H1 (cell line): Measurements from ENCODE around the gene LURAP1L. TPM values are rescaled to one million over a fixed set of nuclear protein-coding genes. Genes with fewer than 3 reads are reported as not detected.

ENCODE experiments used
- CTCF ChIA-PET: fragments of 300-600 bp; sonication (Branson Sonifier 250); formaldehyde crosslinking; loops from one replicate; lab custom pipeline; 2021; ENCODE audit not compliant: partially characterized antibody; lab: Charles Lee
- POLR2A ChIA-PET: fragments of 300-600 bp; sonication (Branson Sonifier 250); formaldehyde crosslinking; loops from one replicate; lab custom pipeline; 2021; ENCODE audit warnings: inconsistent platforms; ENCODE audit not compliant: partially characterized antibody; lab: Charles Lee
- DNase-seq, 2 experiments: peaks; one replicate each; pipeline versions ENCODE4 v3.0.0 to v3.0.0-alpha.2; 2010 to 2022; ENCODE audit warnings: low spot score in 2 of 2, low read depth in 1 of 2, mixed read lengths in 1 of 2
- FAIRE-seq: peaks from 2 replicates; lab custom pipeline; 2011; peaks lifted over from hg19 to GRCh38; lab: Jason Lieb, UNC
- H2AFZ ChIP-seq: 2 replicates; pipeline ENCODE4 v1.8.1; 2012; ENCODE audit warnings: low read length, inconsistent platforms
- H2AK5ac ChIP-seq: 2 replicates; pipeline ENCODE4 v1.6.1; 2013; ENCODE audit warnings: low read depth, low read length
- H2BK120ac ChIP-seq: replicated peaks from 2 replicates; pipeline ENCODE3; 2013; ENCODE audit warnings: low read depth, low read length, inconsistent platforms
- H2BK12ac ChIP-seq: 2 replicates; pipeline ENCODE4 v1.6.1; 2013; ENCODE audit warnings: low read depth, low read length
- H2BK15ac ChIP-seq: 2 replicates; pipeline ENCODE4 v1.6.1; 2013; ENCODE audit warnings: low read length
- H2BK20ac ChIP-seq: 2 replicates; pipeline ENCODE4 v1.6.1; 2013; ENCODE audit warnings: low read length
- H2BK5ac ChIP-seq: 2 replicates; pipeline ENCODE4 v1.6.1; 2013; ENCODE audit warnings: low read depth, low read length
- H3K14ac ChIP-seq: 2 replicates; pipeline ENCODE4 v1.6.1; 2013; ENCODE audit warnings: inconsistent platforms; ENCODE audit not compliant: insufficient read length
- H3K18ac ChIP-seq: 2 replicates; pipeline ENCODE4 v1.6.1; 2013; ENCODE audit warnings: low read length; ENCODE audit errors: extremely low read depth
- H3K23ac ChIP-seq: 2 replicates; pipeline ENCODE4 v1.6.1; 2013; ENCODE audit warnings: inconsistent platforms; ENCODE audit not compliant: insufficient read length
- H3K23me2 ChIP-seq: 2 replicates; pipeline ENCODE4 v1.6.1; 2013; ENCODE audit warnings: low read depth, low read length
- H3K27ac ChIP-seq: 2 replicates; pipeline ENCODE4 v1.6.1; 2011; ENCODE audit warnings: low read depth, low read length, inconsistent platforms
- H3K27me3 ChIP-seq, 4 experiments: replicated peaks in 1 of 4; 1 replicate in 1 of 4; 2 replicates in 3 of 4; pipeline versions ENCODE4 v1.6.1 to v1.8.1; 2011 to 2013; ENCODE audit warnings: low read length in 3 of 4, mild to moderate bottlenecking in 3 of 4, inconsistent platforms in 2 of 4, mixed read lengths in 2 of 4, moderate library complexity in 1 of 4; ENCODE audit not compliant: control insufficient read depth in 3 of 4, insufficient read depth in 3 of 4; ENCODE audit errors: extremely low read depth in 1 of 4
- H3K36me3 ChIP-seq, 4 experiments: 2 replicates each; pipeline versions ENCODE4 v1.6.1 to v1.8.1; 2011 to 2013; ENCODE audit warnings: mild to moderate bottlenecking in 4 of 4, low read length in 3 of 4, moderate library complexity in 2 of 4, control low read depth in 1 of 4, inconsistent platforms in 1 of 4; ENCODE audit not compliant: insufficient read depth in 4 of 4, control insufficient read depth in 2 of 4
- H3K4ac ChIP-seq: replicated peaks from 2 replicates; pipeline ENCODE3; 2013; ENCODE audit warnings: low read length, low read depth, mixed read lengths, inconsistent platforms; ENCODE audit not compliant: insufficient read length
- H3K4me1 ChIP-seq, 4 experiments: replicated peaks in 1 of 4; 1 replicate in 1 of 4; 2 replicates in 3 of 4; pipeline versions ENCODE4 v1.6.1 to v1.8.1; 2011 to 2013; ENCODE audit warnings: low read length in 3 of 4, inconsistent platforms in 2 of 4, mixed read lengths in 1 of 4; ENCODE audit not compliant: insufficient read depth in 4 of 4, control insufficient read depth in 3 of 4
- H3K4me2 ChIP-seq, 2 experiments: 2 replicates each; pipeline versions ENCODE4 v1.6.1 to v1.8.1; 2011 to 2013; ENCODE audit warnings: low read depth in 2 of 2, low read length in 2 of 2, control low read depth in 1 of 2, inconsistent platforms in 1 of 2, mild to moderate bottlenecking in 1 of 2; ENCODE audit not compliant: insufficient read depth in 1 of 2
- H3K4me3 ChIP-seq, 4 experiments: fragments of 200-600, 300-600 bp in 1 of 4; sonication (generic), shearing (Covaris generic), sonication (Bioruptor Twin) in 1 of 4; 2 replicates each; pipeline versions ENCODE4 v1.5.1 to v1.8.1; 2011 to 2016; ENCODE audit warnings: low read length in 4 of 4, low read depth in 3 of 4, control low read depth in 2 of 4, inconsistent platforms in 2 of 4, mild to moderate bottlenecking in 2 of 4, mixed read lengths in 1 of 4, moderate library complexity in 1 of 4; ENCODE audit not compliant: insufficient read depth in 2 of 4; ENCODE audit errors: extremely low read depth in 1 of 4
- H3K56ac ChIP-seq: replicated peaks from 2 replicates; pipeline ENCODE3; 2013; ENCODE audit warnings: low read depth, mild to moderate bottlenecking, mixed read lengths, low read length, inconsistent platforms; ENCODE audit not compliant: insufficient read length
- H3K79me1 ChIP-seq: 2 replicates; pipeline ENCODE4 v1.6.1; 2013; ENCODE audit warnings: low read depth, low read length, control low read depth
- H3K79me2 ChIP-seq, 2 experiments: 2 replicates each; pipeline versions ENCODE4 v1.6.1 to v1.8.1; 2012 to 2013; ENCODE audit warnings: low read length in 2 of 2, mild to moderate bottlenecking in 2 of 2, inconsistent platforms in 1 of 2; ENCODE audit not compliant: insufficient read depth in 2 of 2, control insufficient read depth in 1 of 2
- H3K9ac ChIP-seq, 4 experiments: replicated peaks in 1 of 4; 1 replicate in 1 of 4; 2 replicates in 3 of 4; pipeline versions ENCODE4 v1.6.1 to v1.8.1; 2011 to 2013; ENCODE audit warnings: low read depth in 3 of 4, low read length in 3 of 4, control low read depth in 2 of 4, mild to moderate bottlenecking in 2 of 4, moderate library complexity in 2 of 4, inconsistent platforms in 1 of 4; ENCODE audit errors: extremely low read depth in 1 of 4
- H3K9me3 ChIP-seq, 2 experiments: 2 replicates each; pipeline versions ENCODE4 v1.6.1 to v1.8.1; 2012 to 2013; ENCODE audit warnings: mild to moderate bottlenecking in 2 of 2, moderate library complexity in 2 of 2, control low read depth in 1 of 2, inconsistent platforms in 1 of 2, low read depth in 1 of 2, low read length in 1 of 2, mixed read lengths in 1 of 2; ENCODE audit not compliant: insufficient read depth in 2 of 2
- H4K20me1 ChIP-seq, 2 experiments: replicated peaks in 1 of 2; 2 replicates each; pipeline versions ENCODE3 to v1.8.1; 2011 to 2013; ENCODE audit warnings: inconsistent platforms in 2 of 2, low read length in 2 of 2, mild to moderate bottlenecking in 1 of 2; ENCODE audit not compliant: insufficient read depth in 2 of 2, control insufficient read depth in 1 of 2
- H4K5ac ChIP-seq: 2 replicates; pipeline ENCODE4 v1.6.1; 2013; ENCODE audit warnings: low read length, low read depth, mixed read lengths, inconsistent platforms; ENCODE audit not compliant: insufficient read length
- H4K8ac ChIP-seq: 2 replicates; pipeline ENCODE4 v1.8.0; 2013; ENCODE audit warnings: mild to moderate bottlenecking, moderate library complexity, low read length, inconsistent platforms; ENCODE audit not compliant: insufficient read depth; ENCODE audit errors: extremely low read depth
- H4K91ac ChIP-seq: replicated peaks from 2 replicates; pipeline ENCODE3; 2013; ENCODE audit warnings: low read length, mixed read lengths, inconsistent platforms; ENCODE audit not compliant: insufficient read length
- CBX8 ChIP-seq: fragments of 300-800, 300-1000 bp; sonication (generic); IDR thresholded peaks from 2 replicates; pipeline ENCODE4 v1.7.1; 2016; ENCODE audit warnings: low read depth, low read length, borderline replicate concordance
- FOSL1 ChIP-seq: IDR thresholded peaks from 2 replicates; pipeline ENCODE4 v1.6.1; 2011; ENCODE audit warnings: mild to moderate bottlenecking, low read depth, low read length, moderate library complexity; ENCODE audit not compliant: insufficient read depth
- GABPA ChIP-seq: IDR thresholded peaks from 2 replicates; pipeline ENCODE4 v1.6.1; 2011; ENCODE audit warnings: mild to moderate bottlenecking, low read length, moderate library complexity, borderline replicate concordance; ENCODE audit not compliant: insufficient read depth
- SIN3A ChIP-seq, 2 experiments: IDR thresholded peaks in 1 of 2; conservative IDR thresholded peaks in 1 of 2; 2 replicates each; pipeline ENCODE4 v1.6.1; 2011 to 2012; ENCODE audit warnings: low read length in 2 of 2, improper control_type of control experiment in 1 of 2, low read depth in 1 of 2, mild to moderate bottlenecking in 1 of 2
- SP1 ChIP-seq: IDR thresholded peaks from 2 replicates; pipeline ENCODE4 v1.6.1; 2011; ENCODE audit warnings: low read depth, low read length
- TAF1 ChIP-seq: IDR thresholded peaks from 2 replicates; pipeline ENCODE4 v1.6.1; 2011; ENCODE audit warnings: mild to moderate bottlenecking, low read depth, low read length
- WGBS, 2 experiments: shearing (Covaris generic) in 1 of 2; methylation state at CpG; one replicate each; pipeline versions ENCODE4 v1.1.6 to v1.1.7; 2013 to 2015; ENCODE audit warnings: low lambda C conversion rate in 2 of 2, mixed read lengths in 2 of 2, inconsistent platforms in 1 of 2, low coverage in 1 of 2, missing lambda C conversion rate in 1 of 2; ENCODE audit not compliant: insufficient replicate concordance in 2 of 2, insufficient coverage in 1 of 2, insufficient read length in 1 of 2; ENCODE audit errors: extremely low coverage in 1 of 2, missing lambda C conversion rate in 1 of 2; 5-methylcytosine and 5-hydroxymethylcytosine counted together
- polyA plus RNA-seq, 7 experiments: library from polyadenylated mRNA; depleted of rRNA in 3 of 7; stranded (reverse) in 5 of 7; unstranded in 2 of 7; fragments of >200 nt in 5 of 7; fragments of 200-250 nt in 2 of 7; gene quantifications; 1 replicate in 5 of 7; 2 replicates in 1 of 7; 4 replicates in 1 of 7; pipeline versions ENCODE4 v1.2.1 to v1.2.3, GENCODE V29; 2011 to 2013; ENCODE audit warnings: missing spikeins in 2 of 7, mixed read lengths in 2 of 7
- total RNA-seq: library from RNA; stranded (reverse); fragmentation: NEBNext Ultra II Directional; extraction: Animal tissue kit (Norgen Biotek cat#: 25700); gene quantifications from 2 replicates; pipeline ENCODE4 v1.2.1, GENCODE V29; 2021

LURAP1L gene
- total and polyA plus RNA-seq, 2 of the 8 experiments (the other 6 are each of a cell fraction or from before 2014, with no cell fraction given) = 0.63 to 1.2 TPM

- Histone ChIP-seq H4K5ac (no peak overlapping the region), H3K79me2 (no peaks in the 10 kb centered on the region), H3K4me3 (no peak overlapping the region), H4K8ac (no peak overlapping the region), H2BK120ac (no peak overlapping the region), H3K23me2 (no peaks in the 10 kb centered on the region), H3K56ac (no peak overlapping the region), H3K18ac (no peak overlapping the region), H3K27ac (no peak overlapping the region), H2BK12ac (no peak overlapping the region), H4K20me1 (no peaks in the 10 kb centered on the region), H3K79me1 (no peaks in the 10 kb centered on the region), H3K4me1 (no peaks in the 10 kb centered on the region; a peak in 1 of 7 replicates), H2BK5ac (no peak overlapping the region), H2AK5ac (no peak overlapping the region), H3K36me3 (no peaks in the 10 kb centered on the region), H3K14ac (no peak overlapping the region), H3K9me3 (no peaks in the 10 kb centered on the region), H2AFZ (no peak overlapping the region), H3K9ac (no peak overlapping the region), H3K4me2 (no peak overlapping the region), H2BK15ac (no peak overlapping the region), H2BK20ac (no peak overlapping the region), H3K27me3 (no peaks in the 10 kb centered on the region), H3K23ac (no peak overlapping the region), H4K91ac (no peak overlapping the region), H3K4ac (no peak overlapping the region)
- CTCF ChIA-PET = no interaction called here
- FAIRE-seq (no peak), DNase-seq (no peak)
- POLR2A ChIA-PET = no interaction called here
- 0% methylated on average over 1 of the region's 1 CpG; no CpG with 5 or more reads in 1 of the 2 experiments for WGBS, 2 experiments
- TF ChIP-seq SIN3A (conservative IDR thresholded peaks at IDR 0.05 in 1 of 2, IDR thresholded peaks at IDR 0.05 in 1 of 2; ENCODE audit: low read depth in 1 of 2, low read length in 2 of 2) = no peak
- no peak for TF ChIP-seq SP1
- no peak for TF ChIP-seq GABPA
- no peak for TF ChIP-seq CBX8
- TF ChIP-seq TAF1 = no peak
- TF ChIP-seq FOSL1 = no peak
Measured at GRCh38 chr9:12812710-12813109, 37.9 kb downstream of the LURAP1L start.
